GM18873 (cell line): Measurements from ENCODE around the gene BNC2.

ENCODE experiments used
- ATAC-seq: cut with Tn5 transposase; IDR thresholded peaks from one replicate; pipeline ENCODE4 v1.9.1; 2021; ENCODE audit warnings: mild to moderate bottlenecking, moderate library complexity, moderate number of reproducible peaks; ENCODE audit not compliant: unreplicated experiment, low FRiP score

Gene BNC2

DNA sequence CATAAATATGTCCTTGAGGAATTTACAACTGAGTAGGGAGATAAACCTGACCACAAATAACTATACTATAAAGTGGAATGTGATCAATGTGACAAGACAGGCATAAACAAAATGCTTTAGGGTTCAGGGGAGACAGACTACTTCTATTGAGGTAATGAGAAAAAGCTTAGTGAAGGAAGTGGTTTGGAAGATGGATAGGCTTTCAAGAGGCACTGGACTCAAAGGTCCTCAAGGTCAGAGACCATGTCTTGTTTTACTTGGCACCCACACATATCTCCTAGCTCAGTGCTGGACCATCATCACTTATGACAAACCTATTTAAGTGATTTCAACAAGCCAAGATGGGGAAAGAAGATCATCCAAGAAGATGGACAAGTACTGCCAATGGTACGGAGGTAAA, 257.8 kb downstream of the BNC2 start:
- no peak for ATAC-seq

DNA sequence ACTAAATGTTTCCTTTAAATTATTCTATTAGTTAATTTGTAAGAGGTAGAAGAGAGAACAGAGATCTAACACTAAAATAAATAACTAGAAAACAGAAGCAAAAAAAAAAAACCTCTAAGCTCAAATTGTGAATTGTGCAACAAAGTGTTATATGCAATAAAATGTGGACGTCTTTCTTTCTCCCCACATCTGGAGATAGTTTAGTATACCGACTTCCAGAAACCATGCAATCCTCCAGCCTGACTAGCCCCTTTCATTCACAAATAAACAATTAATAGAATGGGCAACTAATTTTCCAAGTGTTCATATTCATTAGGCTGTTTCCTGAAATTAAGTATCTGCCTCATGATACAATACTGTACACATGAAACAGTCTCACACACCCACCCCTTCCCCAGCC, 258.5 kb downstream of the BNC2 start:
- ATAC-seq: no peak

DNA sequence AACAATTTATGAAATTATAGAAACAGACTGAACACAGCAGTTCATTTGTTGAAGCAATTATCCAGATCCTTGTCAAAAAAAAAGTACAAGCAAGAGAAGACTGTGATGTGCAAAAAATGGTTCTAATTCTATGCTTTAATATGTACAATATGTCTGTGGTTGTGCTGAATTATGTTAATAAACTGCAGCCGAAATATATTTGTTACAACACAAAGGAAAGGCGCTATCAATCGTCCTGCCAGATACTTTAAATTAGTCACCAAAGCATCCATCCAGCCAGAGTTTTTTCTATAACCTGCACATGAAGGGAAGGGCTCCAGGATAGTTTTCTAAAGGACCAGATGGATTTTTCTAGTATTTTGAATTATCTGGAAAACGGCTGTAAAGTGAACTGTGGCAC, 259.5 kb downstream of the BNC2 start:
- ATAC-seq: no peak

DNA sequence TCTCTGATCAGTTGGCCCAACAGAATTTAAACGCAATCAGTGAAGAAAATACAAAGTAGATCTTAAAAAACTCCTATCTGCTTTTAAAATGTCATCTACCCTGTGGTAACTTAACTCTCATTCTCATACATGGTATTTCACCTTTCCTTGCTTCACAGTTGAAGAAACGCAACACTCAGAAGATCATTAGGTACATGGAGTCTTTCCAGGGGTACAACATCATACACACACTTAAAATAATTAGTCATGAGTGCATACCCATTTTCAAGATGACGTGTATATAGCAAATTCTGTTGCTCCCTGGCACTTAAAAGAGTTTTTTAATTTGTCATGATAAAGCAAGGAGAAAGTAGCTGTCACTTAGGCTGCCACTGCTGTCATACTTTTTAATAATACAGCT, 259.9 kb downstream of the BNC2 start:
- ATAC-seq: no peak

DNA sequence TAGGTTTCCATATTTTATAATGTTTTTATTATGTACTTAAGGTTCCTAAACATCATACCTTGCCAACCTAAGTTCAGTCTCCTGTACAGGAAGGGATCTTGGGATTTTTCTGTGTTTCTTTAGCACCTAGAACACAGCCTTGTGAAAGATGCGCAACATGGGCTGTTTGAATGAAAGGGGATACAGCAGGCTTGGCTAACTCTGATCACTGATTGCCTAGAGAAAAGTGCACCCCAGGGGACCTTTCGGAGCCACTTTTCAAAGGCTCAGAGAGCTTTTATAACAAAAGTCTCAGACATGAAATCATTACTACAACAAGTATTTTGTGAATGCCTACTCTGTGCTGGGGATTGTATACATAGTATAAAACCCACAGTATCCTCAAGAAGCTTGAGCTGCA, 261.6 kb downstream of the BNC2 start:
- no peak for ATAC-seq

DNA sequence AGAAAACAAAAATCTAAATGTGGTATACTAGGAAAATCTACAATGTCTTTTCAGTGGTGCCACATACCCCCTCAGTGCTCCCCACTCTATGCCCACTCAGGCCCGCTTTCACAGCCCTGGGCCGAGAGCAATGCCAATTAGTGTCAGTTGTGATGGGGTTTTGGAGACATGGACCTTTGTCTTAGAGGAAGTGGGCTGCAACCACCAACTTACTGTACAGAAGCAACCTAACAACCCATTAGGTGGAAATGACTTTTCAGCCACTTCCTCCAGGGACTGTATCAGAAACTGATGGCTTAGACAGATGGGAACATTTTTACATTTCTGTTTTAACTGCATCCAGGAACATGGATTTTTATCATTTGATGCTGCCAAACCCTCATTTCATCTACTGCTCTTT, 268.0 kb downstream of the BNC2 start:
- no peak for ATAC-seq

DNA sequence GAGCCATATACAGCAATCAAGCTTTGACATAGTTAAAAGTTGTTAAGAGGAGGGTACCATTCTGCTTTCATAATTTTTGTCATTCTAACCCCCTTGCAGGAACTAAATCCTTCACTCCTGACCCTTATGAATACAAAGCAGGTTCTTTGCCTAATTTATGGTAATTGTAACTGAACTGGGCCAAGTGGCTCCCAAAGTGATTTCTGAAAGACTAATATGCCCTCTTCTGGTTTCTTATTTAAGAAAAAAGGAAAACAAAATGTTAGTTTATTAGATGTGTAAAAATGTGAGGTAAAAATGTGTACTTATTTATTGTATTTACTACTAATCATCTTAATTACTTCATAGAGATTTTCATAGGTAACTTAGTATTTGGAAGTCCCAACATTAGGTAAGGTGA, 268.5 kb downstream of the BNC2 start:
- ATAC-seq: no peak

DNA sequence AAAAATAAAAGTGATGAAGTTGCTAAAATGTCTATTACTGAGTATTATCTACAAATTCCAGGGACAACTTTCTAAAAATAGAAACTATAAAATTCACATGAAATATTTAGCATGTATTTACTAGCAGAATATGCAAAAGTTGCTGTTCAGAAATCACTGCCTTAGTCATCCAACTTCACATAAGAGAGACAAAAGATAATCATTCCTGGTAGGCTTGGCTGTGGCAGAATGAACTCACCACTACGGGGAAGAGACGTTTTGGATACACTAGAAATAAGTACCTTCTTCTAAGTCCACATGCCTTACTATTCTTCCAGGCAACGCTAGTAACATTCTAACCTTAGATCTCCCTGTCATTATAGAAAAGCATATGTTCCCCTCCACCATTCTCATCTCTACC, 272.2 kb downstream of the BNC2 start:
- ATAC-seq: no peak

DNA sequence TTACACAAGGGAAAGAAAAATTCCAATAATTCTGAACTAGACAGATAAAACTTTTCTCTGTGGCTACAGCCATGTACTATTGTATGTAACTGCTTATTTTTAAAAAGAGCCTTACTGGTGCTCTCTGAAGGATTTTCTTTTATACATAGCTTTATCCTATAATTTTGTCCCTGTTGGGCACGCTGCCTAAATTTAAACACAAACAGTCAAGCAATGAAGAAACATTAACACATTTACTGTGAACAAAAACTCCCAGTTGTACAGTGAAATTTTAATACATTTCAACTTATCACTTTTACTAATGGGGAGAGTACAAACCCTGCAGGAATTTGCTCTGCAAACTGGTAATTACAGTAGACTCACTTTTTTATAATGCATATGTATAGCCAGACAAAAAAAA, 273.3 kb downstream of the BNC2 start:
- no peak for ATAC-seq

DNA sequence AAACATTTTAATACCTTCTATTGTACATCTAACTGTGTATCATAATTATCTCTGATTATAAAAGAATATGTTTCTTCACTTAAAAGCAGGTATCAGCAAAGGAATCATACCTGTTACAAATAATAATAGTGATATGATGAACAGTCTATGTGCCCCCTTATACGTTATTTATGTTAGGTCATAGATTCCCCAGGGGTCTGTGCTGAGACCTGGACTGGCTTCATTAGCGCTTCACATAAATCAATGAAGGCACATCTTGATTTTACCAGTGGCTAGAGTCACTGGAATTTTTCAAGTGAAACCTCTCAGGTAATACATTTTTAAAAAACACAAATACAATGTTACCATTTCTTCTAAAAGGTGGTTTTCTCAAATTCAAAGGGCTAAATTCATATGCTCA, 275.2 kb downstream of the BNC2 start:
- no peak for ATAC-seq

DNA sequence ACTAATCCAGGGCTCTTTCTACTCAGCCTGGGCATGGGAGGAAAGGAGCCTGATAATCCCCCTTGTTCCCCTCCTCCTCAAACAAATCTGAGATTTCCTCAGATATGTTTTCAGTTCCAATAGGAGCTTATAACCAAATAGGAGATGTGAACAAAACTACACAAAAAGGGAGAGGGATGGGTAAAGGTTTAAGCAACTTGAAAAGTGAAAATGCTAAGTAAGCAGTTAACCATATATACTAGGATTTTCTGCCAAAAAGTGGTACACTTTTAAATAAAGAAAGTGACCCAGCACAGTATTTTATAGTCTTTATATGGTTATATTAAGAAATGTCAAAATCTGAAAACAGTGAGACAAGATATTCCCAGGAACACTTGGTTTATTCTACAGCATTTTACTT, 275.7 kb downstream of the BNC2 start:
- ATAC-seq: no peak

DNA sequence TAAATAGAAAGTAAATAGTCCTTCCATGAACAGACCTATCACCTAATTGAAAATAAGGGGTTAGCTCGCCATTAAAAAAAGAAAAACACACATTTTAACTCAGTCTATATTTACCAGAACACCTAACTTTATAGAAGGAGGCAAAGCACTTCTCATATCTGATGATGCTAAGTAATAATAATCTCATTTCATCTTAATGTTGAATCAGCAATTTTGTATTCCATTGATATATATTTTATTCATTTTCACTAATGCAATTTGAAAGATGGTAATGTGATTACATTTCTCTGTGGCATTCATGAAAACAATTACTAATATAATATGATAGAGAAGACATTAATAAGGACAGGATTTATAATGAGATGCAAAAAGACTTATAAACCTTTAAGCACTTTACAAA, 276.7 kb downstream of the BNC2 start:
- no peak for ATAC-seq

DNA sequence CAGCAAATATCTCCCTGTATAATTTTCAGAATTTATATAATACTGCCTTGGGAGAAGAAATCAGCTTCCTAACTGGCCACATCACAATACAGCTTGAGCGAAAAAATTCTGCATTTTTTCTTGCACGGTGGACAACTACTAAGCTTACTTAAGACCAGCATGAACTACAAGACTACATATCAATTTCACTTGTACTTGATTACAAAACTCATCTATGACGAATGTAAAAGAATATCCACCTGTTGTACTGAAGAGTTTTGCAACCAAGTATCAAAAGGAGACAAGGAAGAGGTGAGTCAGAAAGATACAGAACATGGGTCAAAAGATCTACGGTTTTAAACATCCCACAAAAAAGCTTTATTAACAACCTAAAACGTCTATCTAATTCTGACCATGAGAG, 279.4 kb downstream of the BNC2 start:
- ATAC-seq: no peak

DNA sequence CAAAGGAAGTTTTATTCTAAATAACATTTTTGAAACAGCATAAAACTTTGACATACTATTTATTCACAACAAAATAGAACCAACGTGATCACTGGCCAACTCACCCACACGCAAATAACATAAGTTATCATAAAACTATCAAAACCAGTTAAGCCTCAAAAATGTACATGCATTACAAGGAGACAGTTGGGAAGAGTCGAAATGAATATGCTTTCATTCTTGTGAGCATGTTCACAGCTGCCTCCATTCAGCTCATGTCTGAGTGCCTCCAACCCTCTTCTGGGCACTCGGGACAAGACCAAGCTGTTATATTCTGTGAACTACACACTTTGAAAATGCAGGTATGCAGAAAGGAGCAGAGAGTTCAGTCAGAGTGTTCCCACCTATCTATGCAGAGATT, 284.9 kb downstream of the BNC2 start:
- no peak for ATAC-seq

DNA sequence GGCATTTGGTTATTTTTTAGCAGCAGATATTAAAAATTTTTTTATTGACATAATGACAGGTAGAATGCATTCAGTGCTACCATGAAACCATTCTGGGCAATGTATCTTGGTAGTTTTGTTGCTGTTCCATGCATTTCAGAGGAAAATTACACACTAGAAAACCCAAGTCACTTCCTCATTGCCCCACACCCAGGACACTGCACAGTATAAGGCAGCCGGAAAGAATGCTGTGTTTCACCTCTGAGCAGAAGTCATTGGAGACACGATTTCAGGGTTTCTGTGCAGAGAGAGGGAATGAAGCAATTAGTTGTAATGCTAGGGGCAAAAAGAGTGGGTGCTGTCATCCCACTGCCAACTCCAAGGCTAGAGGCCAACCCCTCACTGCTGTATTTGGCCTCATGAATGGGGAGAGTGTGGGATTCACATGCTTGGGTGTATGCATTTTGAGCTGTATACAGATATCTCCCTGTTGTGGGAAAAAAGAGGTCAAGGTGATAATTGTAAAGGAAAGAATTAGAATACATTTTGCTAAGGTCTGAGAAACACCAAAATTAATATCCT, 290.5 kb downstream of the BNC2 start:
- ATAC-seq: no peak

DNA sequence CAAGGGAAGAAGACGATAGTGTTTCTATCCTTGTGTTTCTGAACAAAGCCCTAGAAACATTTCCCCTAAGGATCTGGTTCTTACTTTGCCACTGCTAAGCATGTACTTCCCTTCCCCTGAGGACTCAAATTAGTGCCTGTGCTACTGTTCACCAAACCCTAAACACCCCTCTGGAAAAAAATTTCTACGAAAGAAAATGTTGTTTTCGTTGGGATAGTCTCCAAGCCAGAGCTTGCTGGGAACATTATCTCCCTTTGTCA, 294.6 kb downstream of the BNC2 start:
- ATAC-seq: no peak

DNA sequence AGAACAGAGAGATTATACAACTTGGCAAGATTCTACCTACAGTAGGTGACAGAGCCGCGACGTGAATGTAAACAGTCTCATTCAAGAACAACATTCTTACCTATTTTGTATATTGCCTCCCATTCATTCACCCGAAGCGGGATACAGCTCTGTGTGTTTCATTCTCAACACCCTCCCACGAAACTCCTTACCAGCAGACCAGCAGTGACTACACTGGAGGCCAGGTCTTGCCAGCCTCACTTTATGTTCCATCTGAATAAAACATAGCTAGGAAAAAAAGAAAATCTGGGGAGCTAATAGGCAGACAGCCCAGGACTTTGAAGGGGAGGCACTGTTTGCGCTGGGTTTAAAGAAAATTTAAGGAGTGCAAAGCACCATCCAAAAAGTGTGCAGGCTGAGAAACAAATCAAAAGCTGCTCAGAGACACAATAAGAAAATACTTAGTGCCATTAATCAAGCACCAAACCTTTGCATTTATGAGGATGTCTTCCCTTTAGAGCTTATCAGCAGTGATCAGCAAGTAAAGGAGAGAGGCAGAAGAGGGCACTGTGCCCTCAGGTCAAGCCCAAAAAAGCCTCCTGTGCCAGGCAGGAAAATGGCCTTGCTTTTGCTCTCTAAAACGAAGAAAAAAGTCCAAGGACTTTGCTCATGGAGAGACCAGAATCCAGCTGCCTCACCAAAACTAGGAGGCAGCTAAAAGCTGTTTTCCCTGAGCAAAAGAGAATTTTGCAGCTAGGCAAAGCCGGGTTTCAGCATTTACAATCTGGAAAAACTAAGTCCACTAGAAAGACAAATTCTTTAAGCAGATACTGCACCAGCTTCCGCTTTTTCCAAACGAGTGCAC, 295.1 kb downstream of the BNC2 start:
- no peak for ATAC-seq

DNA sequence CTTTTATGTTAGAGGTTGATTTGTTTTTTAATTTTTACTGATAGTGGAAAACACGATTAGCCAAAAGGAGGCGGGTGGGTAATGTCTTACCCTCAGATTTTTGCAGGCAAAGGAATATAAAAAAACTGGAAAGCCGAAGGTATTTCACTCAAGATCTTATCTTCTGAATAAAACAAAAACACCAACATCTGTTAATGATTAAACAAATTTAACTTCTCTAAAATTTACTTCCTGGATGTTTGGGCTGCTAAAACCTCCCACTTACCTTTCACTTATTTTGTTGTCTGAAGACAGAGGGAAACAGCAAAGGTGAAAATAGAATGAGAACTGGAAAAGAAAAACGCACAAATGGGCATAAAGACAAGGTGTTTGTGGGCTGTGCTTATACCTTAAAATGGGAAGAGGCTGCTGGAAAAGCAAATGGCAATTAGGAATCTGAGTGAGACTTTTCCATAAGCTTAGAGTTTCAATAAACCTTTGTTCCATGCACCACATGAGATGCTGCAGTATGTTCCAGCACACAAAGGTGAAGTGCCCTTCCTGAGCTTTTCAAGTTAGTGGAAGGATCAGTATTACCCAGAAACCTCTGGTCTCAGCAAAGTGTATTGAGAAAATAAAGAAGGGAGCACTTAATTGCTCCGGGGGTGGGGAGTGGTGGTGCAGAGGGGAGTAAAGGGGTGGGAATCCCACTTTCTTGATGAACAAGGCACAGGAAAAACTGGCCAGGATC, 298.3 kb downstream of the BNC2 start:
- no peak for ATAC-seq

DNA sequence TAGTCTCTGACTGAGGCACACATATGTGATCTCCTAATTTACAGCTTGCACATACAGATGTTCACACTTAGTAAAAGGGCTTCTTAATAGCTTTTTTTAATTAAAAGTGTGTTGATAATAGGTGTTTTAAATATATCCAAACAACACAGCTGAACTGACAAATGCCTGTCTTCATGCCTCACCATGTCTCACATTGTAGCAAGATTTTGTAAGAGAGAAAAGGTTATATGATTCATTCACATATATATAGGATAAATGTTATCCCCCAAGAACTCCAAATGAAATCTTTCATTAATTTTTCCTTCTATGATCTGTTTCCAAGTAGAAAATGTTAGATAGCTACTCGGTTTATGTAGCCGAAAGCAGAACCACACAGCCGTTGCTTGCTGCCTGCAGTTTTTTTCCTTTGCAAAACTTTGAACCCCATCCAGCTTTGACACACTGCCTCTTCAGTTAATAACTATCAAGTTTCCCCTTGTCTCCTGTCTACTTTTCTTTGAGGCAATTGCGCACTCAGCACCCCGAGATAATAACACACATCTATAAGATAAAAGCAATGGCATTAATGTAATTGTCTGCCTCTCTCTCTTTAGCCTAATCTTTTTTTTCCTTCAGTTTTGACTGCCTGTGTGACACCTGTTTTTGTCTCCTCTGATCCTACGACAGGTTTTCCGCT, 299.2 kb downstream of the BNC2 start:
- no peak for ATAC-seq

DNA sequence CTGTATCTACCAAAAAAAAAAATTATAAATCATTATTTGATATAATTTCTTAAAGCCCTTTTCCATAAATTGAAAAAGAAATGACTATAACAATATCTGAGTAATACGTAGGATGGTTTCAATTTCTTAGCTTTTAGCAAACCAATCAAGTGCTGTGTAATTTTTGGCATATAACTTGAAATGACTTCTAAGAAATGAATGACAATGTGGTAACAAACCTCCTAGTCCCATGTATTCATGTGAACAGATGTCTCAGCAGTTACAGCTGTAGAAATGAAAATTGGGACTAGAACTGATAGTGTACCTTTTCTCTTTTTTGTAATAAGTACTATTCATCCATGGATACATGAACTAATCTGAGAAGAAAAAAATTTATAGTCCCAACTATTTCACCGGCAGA, 307.0 kb downstream of the BNC2 start:
- no peak for ATAC-seq

DNA sequence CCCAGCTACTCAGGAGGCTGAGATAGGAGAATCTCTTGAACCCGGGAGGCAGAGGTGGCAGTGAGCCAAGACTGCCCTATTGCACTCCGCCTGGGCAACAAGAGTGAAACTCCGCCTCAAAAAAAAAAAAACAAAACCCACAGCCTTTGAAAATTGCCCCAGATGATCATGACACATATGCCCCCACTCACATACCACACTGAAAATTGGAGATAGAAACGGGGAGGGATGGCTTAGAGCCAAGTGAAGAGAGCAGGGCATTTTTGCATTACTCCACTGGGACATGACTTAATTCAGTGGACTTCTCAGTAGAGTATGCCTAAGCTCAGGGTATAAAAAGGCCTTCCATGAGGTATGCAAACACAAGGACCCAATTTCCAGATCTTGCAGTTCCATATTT, 309.3 kb downstream of the BNC2 start:
- no peak for ATAC-seq
